Bronchial epithelial cell (primary cell): ENCODE measurements around the gene CHSY1. TPM values are rescaled to one million over a fixed set of nuclear protein-coding genes. Genes with fewer than 3 reads are reported as not detected.

Source experiments
- DNase-seq: peaks from one replicate; pipeline ENCODE4 v3.0.0-alpha.2; 2010; ENCODE audit warnings: low read depth
- FAIRE-seq: peaks from 2 replicates; lab custom pipeline; 2011; peaks lifted over from hg19 to GRCh38; lab: Jason Lieb, UNC
- H3K27me3 ChIP-seq: 2 replicates; pipeline ENCODE4 v1.5.1; 2011; ENCODE audit warnings: low read length; ENCODE audit not compliant: control insufficient read depth, insufficient read depth
- H3K36me3 ChIP-seq: 2 replicates; pipeline ENCODE4 v1.5.1; 2011; ENCODE audit warnings: low read length; ENCODE audit not compliant: control insufficient read depth, insufficient read depth
- H3K4me3 ChIP-seq: 2 replicates; pipeline ENCODE4 v1.5.1; 2011; ENCODE audit warnings: mild to moderate bottlenecking, low read depth, low read length, control low read depth
- CTCF ChIP-seq: IDR thresholded peaks from 2 replicates; pipeline ENCODE4 v1.5.1; 2011; ENCODE audit warnings: mild to moderate bottlenecking, moderate library complexity, low read length, control low read depth, inconsistent platforms; ENCODE audit not compliant: insufficient read depth, severe bottlenecking
- total RNA-seq: library from RNA; depleted of rRNA; stranded (reverse); fragments of >200 nt; gene quantifications from 2 replicates; pipeline ENCODE4 v1.2.1, GENCODE V29; 2014

The CHSY1 gene
- total RNA-seq, 1 donor from 2014 or later, result 21.6 TPM

DNA sequence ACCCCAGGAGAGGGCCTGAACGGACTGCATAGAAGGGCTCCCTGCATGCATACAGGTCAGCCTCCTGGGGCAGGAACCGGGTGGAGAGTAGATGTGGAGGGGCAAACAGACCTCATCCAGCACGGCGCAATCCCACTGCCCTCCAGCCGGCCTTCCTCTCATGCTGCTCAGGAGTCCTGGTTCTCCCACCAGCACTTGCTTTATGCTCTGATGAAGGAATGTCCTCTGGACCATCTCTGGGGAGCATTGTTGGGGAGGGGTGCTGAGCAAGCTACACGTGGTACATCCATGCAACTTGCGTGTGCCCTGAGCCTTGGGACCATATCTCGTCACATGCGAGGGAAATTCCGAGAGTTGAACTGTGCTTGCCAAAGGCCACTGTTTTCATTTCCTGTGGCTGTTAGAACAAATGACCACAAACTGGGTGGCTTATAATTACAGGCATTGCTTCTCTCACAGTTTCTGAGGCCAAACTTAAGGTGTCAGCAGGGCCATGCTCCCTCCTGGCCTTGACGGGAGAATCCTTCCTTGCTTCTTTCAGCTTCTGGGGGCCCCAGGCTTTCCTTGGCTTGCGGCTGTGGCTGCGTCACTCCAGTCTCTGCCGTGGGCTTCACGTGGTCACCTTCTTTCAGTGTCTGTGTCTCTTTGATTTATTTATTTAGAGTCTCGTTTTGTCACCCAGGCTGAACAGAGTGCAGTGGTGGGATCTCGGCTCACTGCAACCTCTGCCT, 13.2 kb upstream of the CHSY1 start:
- Histone ChIP-seq H3K36me3 (no peaks in the 10 kb centered on the region), H3K27me3 (no peaks in the 10 kb centered on the region), H3K4me3 (no peak overlapping the region)
- no peak for TF ChIP-seq CTCF
- FAIRE-seq, result peak; percentile 90
- DNase-seq, result no peak

DNA sequence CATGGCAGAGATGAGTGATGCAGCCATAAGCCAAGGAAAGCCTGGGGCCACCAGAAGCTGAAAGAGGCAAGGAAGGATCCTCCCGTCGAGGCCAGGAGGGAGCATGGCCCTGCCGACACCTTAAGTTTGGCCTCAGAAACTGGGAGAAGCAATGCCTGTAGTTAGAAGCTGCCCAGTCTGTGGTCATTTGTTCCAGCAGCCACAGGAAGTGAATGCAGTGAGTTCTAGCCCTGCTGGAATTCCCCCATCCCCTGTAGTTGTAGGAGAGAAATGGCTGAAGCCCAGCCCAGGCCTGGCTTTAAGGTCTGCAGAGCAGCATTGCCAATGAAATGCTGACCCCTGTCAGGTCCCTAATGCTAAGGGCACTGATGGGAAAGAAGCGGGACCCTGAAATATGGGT, 12.2 kb upstream of the CHSY1 start:
- no peak for DNase-seq
- Histone ChIP-seq H3K36me3 (no peaks in the 10 kb centered on the region), H3K4me3 (no peak overlapping the region), H3K27me3 (no peaks in the 10 kb centered on the region)
- TF ChIP-seq CTCF, result no peak
- no peak for FAIRE-seq

DNA sequence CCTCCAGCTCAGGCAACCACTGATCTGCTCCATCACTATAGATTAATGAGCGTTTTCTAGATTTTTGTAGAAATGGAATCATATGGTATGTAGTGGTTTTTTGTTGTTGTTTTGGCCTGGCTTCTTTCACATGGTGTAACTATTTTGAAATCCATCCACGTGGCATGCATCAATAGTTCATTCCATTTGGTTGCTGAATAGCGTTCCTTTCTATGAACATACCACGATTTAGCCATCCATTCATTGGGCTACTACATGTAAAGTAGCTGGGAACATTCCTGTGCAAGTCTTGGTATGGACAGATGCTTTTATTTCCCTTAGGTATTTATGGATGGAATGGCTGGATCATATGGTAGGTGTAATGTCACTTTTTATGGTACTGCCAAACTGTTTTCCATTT, 10.7 kb upstream of the CHSY1 start:
- TF ChIP-seq CTCF, result no peak
- H3K4me3 ChIP-seq, result no peak overlapping the region
- FAIRE-seq (no peak), DNase-seq (no peak)
- H3K27me3 ChIP-seq, result no peaks in the 10 kb centered on the region
- H3K36me3 ChIP-seq, result no peaks in the 10 kb centered on the region

DNA sequence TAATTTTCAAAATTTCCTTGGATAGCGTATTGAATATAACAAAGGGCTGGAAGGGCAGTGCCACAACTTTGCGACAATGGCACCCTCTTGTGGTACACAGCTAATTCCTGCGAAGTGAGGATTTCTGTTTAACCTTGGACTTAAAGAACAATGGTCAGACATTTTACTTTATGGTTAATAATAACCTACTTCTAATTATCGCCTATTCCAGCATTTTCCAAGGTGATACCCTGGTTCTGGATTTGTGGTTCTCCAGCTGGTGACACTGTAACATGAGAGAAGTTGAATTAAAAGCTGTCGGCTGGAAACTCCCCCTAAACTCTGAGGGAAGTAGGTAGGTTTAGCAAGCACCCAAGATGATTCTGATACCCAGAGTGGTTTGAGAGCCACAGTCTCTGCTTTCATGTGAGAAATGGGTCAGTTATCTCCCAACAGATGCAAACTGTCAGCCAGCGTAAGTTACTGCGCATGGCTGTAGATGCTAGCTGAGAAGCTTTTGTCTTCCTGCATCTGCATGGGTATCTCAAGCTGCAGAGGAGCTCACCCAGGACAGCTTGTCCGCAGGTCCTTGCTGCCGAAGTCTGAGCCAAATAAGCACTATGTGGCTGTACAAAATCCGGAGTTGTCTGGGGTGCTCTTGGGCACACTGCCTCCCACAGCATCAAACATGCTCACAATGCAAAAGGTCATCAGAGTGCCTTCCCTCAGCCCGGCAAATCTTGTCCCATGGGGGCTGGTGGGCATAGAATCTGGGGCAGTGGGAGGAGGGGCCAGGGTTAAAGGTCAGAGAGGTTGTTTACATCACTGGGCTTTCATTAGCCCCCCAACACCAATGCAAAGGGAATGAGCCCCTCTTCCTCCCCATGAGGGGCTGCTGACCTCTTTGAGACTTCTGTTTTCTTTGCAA, 6.6 kb upstream of the CHSY1 start:
- no peaks in the 10 kb centered on the region for H3K36me3 ChIP-seq
- no peak overlapping the region for H3K4me3 ChIP-seq
- FAIRE-seq (no peak), DNase-seq (peak; percentile 66)
- no peaks in the 10 kb centered on the region for H3K27me3 ChIP-seq
- peak; percentile 66 for TF ChIP-seq CTCF

DNA sequence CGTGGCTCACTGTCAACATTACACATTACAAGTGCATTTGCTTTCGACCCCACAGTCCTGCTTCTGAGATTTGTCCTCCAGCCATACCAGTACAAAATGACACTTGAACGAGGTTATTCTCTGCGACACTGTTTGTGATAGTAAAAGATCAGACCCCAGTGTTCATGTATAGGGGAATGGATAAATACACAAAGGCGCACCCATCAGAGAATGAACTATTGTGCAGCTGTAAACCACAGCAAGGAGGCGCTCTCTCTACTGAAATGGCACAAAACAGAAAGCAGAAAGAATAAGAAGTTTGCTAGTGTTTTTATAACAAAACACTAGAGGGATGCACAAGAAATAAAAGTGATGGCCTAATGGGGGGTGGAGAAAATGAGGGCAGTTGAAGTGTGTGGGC, 4.9 kb upstream of the CHSY1 start:
- Histone ChIP-seq H3K4me3 (no peak overlapping the region), H3K27me3 (no peaks in the 10 kb centered on the region), H3K36me3 (no peaks in the 10 kb centered on the region)
- DNase-seq (no peak), FAIRE-seq (no peak)
- TF ChIP-seq CTCF, result peak; percentile 28
